Activated CD8-positive, alpha-beta memory T cell treated with anti-CD3 and anti-CD28 coated beads for 1 hour (primary cell): ENCODE data around the gene FBXO5.
"Not testable (repeated sequence)": the region's sequence is repeated elsewhere in the genome, so short reads cannot be mapped to it uniquely, and the experiment has no call there.

Experiments
- DNase-seq, 2 donors: peaks; one replicate each; pipeline ENCODE4 v3.0.0-alpha.2; 2020; ENCODE audit warnings: low read depth in 1 of 2; ENCODE audit errors: extremely low read depth in 1 of 2

Gene FBXO5, protein sequence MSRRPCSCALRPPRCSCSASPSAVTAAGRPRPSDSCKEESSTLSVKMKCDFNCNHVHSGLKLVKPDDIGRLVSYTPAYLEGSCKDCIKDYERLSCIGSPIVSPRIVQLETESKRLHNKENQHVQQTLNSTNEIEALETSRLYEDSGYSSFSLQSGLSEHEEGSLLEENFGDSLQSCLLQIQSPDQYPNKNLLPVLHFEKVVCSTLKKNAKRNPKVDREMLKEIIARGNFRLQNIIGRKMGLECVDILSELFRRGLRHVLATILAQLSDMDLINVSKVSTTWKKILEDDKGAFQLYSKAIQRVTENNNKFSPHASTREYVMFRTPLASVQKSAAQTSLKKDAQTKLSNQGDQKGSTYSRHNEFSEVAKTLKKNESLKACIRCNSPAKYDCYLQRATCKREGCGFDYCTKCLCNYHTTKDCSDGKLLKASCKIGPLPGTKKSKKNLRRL

GRCh38 chr6:152982904-152983636 is at the start of gene FBXO5:
Gene FBXO5 (minus strand): TSS chr6:152983041. CDS start chr6:152982959, 82 bp downstream.
- DNase-seq: peak; percentile 88 to 97

DNA sequence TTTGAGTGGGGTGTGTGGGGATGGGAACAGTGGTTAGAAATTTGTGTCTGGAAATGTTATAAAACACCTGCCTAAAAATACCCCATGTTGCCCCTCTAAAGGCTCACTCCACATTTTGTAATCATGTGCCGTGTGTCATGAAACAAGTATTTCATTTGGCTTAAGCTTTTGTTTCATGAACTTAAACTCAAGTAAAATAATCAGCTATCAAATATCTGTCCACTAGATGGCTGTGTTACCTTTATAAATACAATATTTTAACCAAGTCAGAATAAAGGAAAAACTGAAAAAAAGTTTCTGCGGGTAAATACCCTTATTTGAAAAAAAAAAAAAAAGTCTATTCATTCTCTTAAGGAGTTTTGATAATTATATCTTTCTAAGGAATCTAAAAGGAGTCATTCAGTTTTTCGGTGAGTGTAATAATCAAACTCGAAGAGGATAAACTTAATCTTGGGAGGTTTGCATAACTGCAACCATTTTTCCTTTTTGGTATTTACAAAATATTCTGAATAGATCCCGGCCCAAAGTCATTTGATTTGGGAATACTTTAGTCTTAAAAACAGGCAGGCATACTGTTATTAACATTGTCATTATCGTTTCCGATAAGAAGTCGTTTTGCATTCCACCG is 49.5 kb upstream of the FBXO5 start:
- DNase-seq: no peak

- DNase-seq: no peak
These were observed 48.6 kb upstream of the FBXO5 start for GRCh38 chr6:153031335-153031955.

DNA sequence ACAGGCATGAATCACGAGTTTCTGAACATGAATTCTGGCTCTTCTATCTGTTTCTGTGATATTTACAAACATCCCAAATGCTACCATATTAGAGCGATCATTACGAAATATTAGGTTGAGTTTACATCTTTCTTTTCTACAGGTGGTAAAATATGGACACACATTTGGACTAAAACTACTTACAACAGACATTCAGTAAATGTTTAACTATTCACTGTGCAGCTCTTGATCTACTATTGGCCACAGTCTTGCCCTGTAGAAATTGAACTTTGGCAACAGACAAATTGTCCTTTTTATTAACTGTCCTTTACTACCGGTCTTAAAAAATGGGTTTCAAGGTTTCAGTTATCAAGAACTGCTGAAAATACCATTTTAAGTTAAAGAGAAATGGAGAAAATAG is 46.1 kb upstream of the FBXO5 start:
- no peak for DNase-seq

GRCh38 chr6:153028286-153028685 is 45.4 kb upstream of the FBXO5 start:
- no peak for DNase-seq

GRCh38 chr6:153027480-153027879 is 44.6 kb upstream of the FBXO5 start:
- no peak for DNase-seq

DNA sequence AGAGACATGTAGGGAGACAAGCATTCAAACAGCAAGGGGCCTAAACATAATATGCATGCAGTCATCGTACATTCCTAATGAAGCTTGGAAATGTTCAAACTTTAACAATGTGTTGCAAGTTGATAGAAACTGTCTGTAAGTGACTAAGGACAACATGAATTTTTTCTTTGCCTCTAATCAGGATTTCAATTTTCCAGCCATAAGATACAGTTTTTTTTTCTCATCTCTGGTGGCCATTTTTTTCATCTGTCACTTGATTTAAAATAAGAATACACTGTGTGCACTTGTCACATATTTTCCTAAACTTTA is 41.8 kb upstream of the FBXO5 start:
- DNase-seq: no peak

- DNase-seq: no peak
These were observed 41.3 kb upstream of the FBXO5 start for GRCh38 chr6:153023977-153024708.

GRCh38 chr6:153018355-153018754 is 35.5 kb upstream of the FBXO5 start:
- DNase-seq: no peak

DNA sequence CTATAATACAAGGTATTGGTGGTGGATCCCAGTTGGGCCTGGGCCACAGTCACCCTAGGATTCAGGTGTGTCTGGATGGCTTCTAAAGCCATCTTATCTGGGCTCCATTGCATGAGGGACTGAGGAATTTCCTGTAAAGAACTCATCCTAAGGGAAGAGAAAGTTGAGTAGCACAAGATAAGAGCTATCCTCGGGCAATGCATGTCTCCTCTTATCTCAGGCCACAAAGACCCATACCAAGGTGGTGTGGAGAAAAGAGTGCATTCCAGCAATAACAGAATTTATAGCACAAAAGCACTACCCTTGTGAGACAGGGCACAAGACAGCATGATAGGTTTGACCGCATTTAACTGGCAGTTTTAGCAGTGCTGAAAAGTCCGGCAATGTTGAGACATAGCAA is 34.0 kb upstream of the FBXO5 start:
- DNase-seq: no peak

GRCh38 chr6:153015094-153015640 is 32.3 kb upstream of the FBXO5 start:
- no peak for DNase-seq

- no peak for DNase-seq
These were observed 30.6 kb upstream of the FBXO5 start for GRCh38 chr6:153013438-153013837.

GRCh38 chr6:153012856-153013255 is 30.0 kb upstream of the FBXO5 start:
- DNase-seq: no peak

DNA sequence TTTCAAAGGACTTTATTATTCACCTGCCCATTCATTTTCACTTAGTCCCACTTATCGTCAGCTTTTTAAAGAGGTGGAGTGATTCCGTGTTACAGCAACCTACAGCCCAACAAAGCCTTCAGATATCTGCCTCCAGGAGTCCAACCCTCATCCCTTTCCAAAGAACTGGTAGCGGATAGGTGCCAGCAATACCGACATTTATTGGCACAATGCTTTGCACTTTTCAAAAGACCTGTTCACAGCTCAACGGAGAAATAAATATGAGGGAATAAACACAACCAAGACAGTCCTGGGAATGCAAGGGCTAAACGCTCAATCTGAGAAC is 20.5 kb upstream of the FBXO5 start:
- no peak for DNase-seq

GRCh38 chr6:153002613-153003365 is 19.9 kb upstream of the FBXO5 start, which contains the start of gene MTRF1L:
Gene MTRF1L (minus strand): TSS chr6:153002709. CDS start chr6:153002685, 24 bp downstream.
- DNase-seq: peak; percentile 65 to 69

GRCh38 chr6:153001767-153002612 is 19.1 kb upstream of the FBXO5 start:
- DNase-seq: no peak

DNA sequence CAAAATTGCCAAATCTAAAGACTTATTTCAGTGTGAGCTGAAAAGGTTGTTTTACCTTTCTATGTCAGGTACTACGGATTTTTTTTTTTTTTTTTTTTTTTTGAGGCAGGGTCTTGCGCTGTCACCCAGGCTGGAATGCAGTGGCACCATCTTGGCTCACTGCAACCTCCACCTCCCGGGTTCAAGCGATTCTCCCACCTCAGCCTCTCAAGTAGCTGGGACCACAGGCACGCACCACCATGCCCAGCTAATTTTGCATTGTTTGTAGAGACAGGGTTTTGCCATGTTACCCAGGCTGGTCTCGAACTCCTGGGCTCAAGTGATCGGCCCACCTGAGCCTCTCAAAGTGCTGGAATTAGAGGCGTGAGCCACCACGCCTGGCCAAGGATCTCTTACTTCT is 17.9 kb upstream of the FBXO5 start:
- not testable (repeated sequence) for DNase-seq

GRCh38 chr6:153000243-153000642 is 17.4 kb upstream of the FBXO5 start:
- DNase-seq: no peak

DNA sequence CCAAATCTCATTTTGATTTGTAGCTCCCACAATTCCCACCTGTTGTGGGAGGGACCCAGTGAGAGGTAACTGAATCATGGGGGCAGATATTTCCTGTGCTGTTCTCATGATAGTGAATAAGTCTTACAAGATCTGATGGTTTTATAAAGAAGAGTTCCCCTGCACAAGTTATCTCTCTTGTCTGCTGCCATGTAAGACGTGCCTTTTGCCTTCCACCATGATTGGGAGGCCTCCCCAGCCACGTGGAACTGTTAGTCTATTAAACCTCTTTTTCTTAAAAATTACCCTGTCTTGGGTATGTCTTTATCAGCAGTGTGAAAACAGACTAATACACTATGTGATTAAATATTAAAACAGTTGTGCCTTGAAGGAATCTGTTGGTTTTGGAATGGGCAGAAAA is 16.7 kb upstream of the FBXO5 start:
- DNase-seq: not testable (repeated sequence)
